Activated naive CD4-positive, alpha-beta T cell treated with Interleukin-2 at 50 U/mL for 16 hours (primary cell): ENCODE data around the gene TOB1.
A peak's percentile ranks its signal among the peaks of the same experiment; 100 is the strongest.

Source experiments
- DNase-seq: peaks from one replicate; pipeline ENCODE4 v3.0.0-alpha.2; 2020

Gene TOB1

GRCh38 chr17:50866261-50866949, at the start of gene TOB1:
Gene TOB1 (minus strand): TSS chr17:50866354. CDS start chr17:50864017, 2,337 bp downstream.
- peak; percentile 95 for DNase-seq

GRCh38 chr17:50914505-50915063, 48.4 kb upstream of the TOB1 start:
- no peak for DNase-seq

GRCh38 chr17:50913120-50913519, 47.0 kb upstream of the TOB1 start:
- DNase-seq: no peak

GRCh38 chr17:50911890-50912289, 45.7 kb upstream of the TOB1 start:
- DNase-seq: no peak

GRCh38 chr17:50911450-50911849, 45.3 kb upstream of the TOB1 start:
- no peak for DNase-seq

- peak; percentile 73 for DNase-seq
Observed at GRCh38 chr17:50909765-50910605, 43.8 kb upstream of the TOB1 start.

GRCh38 chr17:50908860-50909764, 43.0 kb upstream of the TOB1 start:
- peak; percentile 51 for DNase-seq

GRCh38 chr17:50908140-50908859, 42.1 kb upstream of the TOB1 start:
- no peak for DNase-seq

- DNase-seq: no peak
Observed at GRCh38 chr17:50906443-50906842, 40.3 kb upstream of the TOB1 start.

- no peak for DNase-seq
Observed at GRCh38 chr17:50905460-50905803, 39.3 kb upstream of the TOB1 start.

- DNase-seq: no peak
Observed at GRCh38 chr17:50904518-50905459, 38.6 kb upstream of the TOB1 start.

GRCh38 chr17:50903604-50904517, 37.7 kb upstream of the TOB1 start:
- peak; percentile 66 for DNase-seq

- no peak for DNase-seq
Observed at GRCh38 chr17:50902372-50903353, 36.5 kb upstream of the TOB1 start.

- DNase-seq: no peak
Observed at GRCh38 chr17:50900383-50900892, 34.3 kb upstream of the TOB1 start.

GRCh38 chr17:50899559-50900319, 33.6 kb upstream of the TOB1 start:
- no peak for DNase-seq

GRCh38 chr17:50899005-50899460, 32.9 kb upstream of the TOB1 start:
- DNase-seq: no peak

GRCh38 chr17:50898369-50899004, 32.3 kb upstream of the TOB1 start:
- DNase-seq: no peak
